ENCODE data around the gene SELENOO.

GRCh38 chr22:50245214-50246072, 44.6 kb downstream of the SELENOO start:
- TF ChIP-seq CTCF (IDR thresholded peaks at IDR 0.05) (no peak), POLR2AphosphoS5 (IDR thresholded peaks at IDR 0.05; ENCODE audit: low read depth, low read length) (no peak; the same call in 1 of the 2 replicates)
